Esophagus squamous epithelium (tissue), 4 donors: Measurements from ENCODE around the gene SIRPA.

Experiments used
- POLR2A ChIP-seq, 4 donors: fragments of 450-650 bp; IDR thresholded peaks; one replicate each; pipeline ENCODE4 v1.6.1; 2017; ENCODE audit warnings: antibody characterized with exemption in 4 of 4, mild to moderate bottlenecking in 4 of 4, moderate library complexity in 3 of 4
- TF ChIP-seq, protein P1 (sequence below), 6 experiments: fragments of 450-650 bp in 4 of 6; fragments of 200-600 bp in 2 of 6; sonication (generic) in 2 of 6; IDR thresholded peaks; one replicate each; pipeline ENCODE4 v1.5.1; 2016 to 2019; ENCODE audit warnings: antibody characterized with exemption in 6 of 6, mild to moderate bottlenecking in 4 of 6, moderate library complexity in 4 of 6

DNA sequence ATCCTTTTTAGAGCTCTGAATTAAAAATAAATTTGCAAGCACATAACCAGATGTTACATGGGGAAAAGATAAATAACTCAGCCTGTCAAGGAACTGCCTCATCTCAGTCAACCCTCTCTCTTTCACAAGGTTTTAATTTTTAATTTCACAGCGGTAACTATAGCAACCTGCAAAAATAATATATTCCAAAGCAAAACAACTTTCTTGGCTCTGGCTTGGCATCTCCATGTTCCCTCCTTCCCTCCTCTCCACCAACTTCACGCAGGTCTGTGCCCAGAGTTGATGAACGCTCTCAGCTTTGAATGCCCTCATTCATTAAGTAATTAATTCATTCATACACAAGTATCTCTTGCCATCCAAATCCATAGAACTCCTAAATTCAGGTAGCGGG, 32.5 kb upstream of the SIRPA start:
- no peak for TF ChIP-seq POLR2A (IDR thresholded peaks at IDR 0.05)
- TF ChIP-seq, protein P1, sequence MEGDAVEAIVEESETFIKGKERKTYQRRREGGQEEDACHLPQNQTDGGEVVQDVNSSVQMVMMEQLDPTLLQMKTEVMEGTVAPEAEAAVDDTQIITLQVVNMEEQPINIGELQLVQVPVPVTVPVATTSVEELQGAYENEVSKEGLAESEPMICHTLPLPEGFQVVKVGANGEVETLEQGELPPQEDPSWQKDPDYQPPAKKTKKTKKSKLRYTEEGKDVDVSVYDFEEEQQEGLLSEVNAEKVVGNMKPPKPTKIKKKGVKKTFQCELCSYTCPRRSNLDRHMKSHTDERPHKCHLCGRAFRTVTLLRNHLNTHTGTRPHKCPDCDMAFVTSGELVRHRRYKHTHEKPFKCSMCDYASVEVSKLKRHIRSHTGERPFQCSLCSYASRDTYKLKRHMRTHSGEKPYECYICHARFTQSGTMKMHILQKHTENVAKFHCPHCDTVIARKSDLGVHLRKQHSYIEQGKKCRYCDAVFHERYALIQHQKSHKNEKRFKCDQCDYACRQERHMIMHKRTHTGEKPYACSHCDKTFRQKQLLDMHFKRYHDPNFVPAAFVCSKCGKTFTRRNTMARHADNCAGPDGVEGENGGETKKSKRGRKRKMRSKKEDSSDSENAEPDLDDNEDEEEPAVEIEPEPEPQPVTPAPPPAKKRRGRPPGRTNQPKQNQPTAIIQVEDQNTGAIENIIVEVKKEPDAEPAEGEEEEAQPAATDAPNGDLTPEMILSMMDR (IDR thresholded peaks at IDR 0.05), result no peak
